ENCODE data around the gene FAM219B.

FAM219B gene

DNA sequence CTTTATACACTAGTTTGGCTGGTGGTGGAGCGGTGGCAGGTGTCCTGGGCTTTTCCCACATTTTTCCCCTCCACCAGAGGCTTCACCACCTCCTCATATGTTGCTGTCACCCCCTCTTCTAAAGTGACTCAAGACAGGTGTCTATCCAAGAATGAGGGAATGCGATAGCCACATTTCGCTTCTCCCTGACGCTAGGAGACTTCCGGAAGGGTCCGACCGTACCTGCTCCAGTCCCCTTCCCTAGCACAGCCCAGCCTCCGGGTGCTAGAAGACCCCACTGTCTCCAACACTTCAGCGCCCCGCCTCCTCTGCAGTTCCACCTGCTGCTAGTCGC is 34.0 kb downstream of the FAM219B start:
- no peak for DNase-seq

GRCh38 chr15:74870436-74871215 is 36.0 kb downstream of the FAM219B start:
- DNase-seq: no peak

DNA sequence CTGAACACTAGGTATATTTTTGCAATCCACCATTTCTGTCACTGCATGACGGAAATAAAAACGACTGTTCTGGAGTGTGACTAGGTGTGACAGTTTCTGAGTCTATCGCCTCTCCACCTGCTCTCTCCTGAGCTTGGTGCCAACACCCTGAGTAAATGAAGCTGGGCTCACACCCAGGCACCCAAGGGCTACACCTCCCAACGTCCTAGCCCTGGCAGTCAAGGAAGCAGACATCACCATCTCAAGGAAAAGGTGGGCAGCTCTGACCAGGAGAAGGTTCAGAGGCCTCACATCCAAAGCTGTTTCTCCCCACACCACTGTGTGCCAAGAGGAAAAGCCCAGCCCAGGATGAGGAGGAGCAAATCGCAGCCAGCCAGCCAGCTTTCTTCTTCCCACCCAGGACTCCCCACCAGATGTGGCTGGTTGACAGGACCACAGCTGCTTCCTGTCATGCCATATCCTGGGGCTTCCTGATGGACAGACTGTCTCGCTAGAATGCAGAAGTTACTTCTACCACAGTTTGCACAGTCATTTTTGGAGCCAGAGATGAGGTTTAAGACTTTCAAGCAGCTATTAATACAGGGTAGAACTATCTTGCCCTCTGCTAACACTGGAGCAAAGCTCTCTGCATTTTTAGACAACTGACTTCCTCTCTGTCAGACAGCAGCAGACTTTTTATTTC is 36.8 kb downstream of the FAM219B start:
- DNase-seq: no peak

- DNase-seq: no peak
These were observed 37.3 kb downstream of the FAM219B start for GRCh38 chr15:74869372-74869725.

GRCh38 chr15:74868059-74868458 is 38.6 kb downstream of the FAM219B start:
- DNase-seq: no peak

DNA sequence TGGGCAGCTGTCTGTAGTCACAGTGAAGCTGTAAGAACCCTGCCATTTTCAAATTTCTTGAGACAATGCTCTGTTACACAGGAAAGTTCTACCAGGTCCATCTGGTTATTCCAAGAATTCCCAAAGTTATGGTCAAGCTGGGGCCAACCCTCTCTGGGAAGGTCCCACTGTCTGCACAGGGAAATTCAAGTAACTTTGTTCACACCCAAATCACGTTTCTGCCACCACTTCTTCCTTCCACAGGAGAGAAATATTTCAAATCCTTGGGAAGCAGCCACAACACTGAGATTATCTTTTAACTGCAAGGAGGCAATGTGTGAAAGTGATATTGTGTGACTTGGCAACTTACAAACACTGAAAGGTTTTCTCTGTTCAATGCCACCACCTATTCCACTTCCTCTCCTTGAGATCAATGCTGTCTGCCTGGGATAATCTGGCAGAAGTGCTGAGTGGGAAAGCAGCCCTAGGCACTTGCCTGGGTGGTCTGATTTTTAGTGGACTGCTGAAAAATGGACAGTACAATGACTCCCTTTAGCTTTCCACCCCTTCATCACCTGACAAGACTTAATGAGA is 39.1 kb downstream of the FAM219B start:
- DNase-seq: no peak

DNA sequence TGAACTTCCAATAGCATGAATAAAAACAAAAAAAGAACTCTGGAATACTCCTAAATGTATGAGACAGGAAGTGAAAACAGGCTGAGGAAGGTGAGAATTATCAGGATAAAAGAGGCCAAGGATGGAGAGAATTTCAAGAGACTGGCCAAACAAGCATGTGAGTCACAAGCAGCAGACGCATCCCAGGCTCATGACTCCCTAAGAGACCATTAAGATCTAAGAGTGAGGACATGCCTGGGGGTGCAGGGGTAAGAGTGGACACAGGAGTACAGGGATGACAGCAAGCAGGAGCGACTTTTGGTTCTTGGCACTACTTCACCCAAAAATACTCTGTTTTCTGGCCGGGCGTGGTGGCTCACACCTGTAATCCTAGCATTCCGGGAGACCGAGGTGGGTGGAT is 40.6 kb downstream of the FAM219B start:
- DNase-seq: no peak

- no peak for DNase-seq
These were observed 41.3 kb downstream of the FAM219B start for GRCh38 chr15:74865316-74865715.

- no peak for DNase-seq
These were observed 42.4 kb downstream of the FAM219B start for GRCh38 chr15:74864296-74864695.

DNA sequence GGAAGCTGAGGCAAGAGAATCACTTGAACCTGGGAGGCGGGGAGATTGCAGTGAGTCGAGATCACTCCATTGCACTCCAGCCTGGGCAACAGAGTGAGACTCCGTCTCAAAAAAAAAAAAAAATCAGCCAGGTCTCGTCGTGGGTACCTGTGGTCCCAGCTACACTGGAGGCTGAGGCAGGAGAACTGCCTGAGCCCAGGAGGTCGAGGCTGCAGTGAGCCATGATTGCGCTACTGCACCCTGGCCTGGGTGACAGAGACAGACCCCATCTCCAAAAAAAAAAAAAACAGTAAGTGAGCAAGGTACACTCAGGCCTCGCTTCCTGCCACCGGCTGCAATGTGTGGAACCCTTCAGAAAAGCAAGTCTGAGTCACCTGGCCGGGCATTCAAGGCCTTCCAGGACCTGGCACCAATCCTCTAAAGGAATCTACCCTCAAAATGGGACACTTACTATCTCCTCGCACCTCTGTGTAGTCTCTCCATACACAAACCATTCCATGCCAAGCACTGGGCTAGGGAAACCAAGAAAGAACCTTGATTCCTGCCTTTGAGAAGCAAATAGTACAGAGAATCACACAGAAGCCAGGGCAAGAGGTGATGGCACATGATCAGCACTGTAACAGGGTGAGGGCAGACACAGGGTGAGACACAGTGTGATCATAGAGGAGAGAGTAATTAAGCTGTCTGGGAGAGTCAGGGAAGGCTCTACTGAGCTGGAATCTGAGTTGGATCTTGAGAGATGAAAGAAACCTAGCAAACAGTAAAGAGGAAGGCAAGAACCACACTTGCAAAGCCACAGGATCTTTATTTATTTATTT is 43.2 kb downstream of the FAM219B start:
- DNase-seq: peak in 1 of 6 experiments; percentile 19

GRCh38 chr15:74858369-74858740 is 48.3 kb downstream of the FAM219B start:
- no peak for DNase-seq

- DNase-seq: no peak
These were observed 48.8 kb downstream of the FAM219B start for GRCh38 chr15:74857671-74858368.

- no peak for DNase-seq
These were observed 49.5 kb downstream of the FAM219B start for GRCh38 chr15:74857082-74857655.

GRCh38 chr15:74856537-74856936 is 50.1 kb downstream of the FAM219B start:
- DNase-seq: no peak

DNA sequence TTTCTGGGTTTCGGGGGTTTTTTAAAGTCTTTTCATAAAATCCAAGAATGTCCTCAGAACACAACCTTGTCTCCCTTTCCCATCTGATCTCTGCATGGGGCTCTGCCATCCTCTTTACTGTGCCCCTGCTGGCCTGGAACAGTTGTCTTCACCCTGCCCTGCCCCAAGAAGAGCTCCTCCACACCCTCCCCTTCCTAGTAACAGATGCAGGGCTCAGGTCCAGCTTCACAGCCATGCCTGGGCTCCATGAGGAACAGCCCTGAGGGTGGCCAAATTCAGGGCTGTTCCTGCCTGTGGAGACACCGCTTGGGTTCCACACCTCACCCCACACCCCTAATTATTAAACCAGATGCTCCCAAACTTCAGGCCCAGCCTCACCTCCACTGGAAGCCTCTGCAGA is 50.8 kb downstream of the FAM219B start:
- DNase-seq: no peak

- DNase-seq: no peak
These were observed 52.1 kb downstream of the FAM219B start for GRCh38 chr15:74854453-74855022.

DNA sequence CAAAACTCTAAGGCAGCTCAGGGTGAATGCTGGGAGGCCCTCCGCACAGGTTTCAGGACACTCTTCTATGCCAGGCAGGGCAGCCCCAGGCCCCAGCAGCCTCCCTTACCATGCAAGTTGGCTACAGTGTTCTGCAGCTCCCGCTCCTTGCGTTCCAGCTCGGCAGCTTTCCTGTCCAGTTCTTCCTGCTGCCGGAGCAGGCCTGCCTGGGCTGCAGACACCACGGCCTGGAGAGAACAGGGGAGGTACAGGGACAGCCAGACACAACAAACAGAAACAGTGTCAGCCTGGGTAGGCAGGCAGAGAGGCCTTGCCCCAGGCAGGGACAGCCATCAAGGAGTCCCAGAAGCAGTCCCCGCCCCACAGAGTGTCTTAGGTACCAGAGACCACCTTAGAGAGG is 54.7 kb downstream of the FAM219B start:
- no peak for DNase-seq

DNA sequence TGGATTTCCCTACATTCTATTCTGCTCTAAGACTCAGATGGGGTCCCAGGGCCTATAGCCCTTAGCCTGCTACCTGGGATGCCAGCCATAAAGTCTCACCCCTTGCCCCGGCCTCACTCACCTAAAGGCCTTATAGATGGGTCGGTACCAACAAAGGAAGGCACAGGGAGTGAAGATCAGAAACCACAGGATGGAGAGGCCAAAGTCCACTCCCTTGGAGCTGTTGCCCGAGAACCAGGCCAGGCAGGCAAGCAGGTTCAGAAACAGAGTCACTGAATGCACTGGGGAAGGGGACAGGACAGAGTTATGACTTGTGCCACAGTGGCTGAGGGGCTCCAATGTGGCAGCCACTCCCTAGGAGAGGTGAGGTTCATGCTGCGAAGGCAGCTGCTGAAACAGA is 56.3 kb downstream of the FAM219B start:
- DNase-seq: no peak
